ENCODE data around the gene TMEM255A.

DNA sequence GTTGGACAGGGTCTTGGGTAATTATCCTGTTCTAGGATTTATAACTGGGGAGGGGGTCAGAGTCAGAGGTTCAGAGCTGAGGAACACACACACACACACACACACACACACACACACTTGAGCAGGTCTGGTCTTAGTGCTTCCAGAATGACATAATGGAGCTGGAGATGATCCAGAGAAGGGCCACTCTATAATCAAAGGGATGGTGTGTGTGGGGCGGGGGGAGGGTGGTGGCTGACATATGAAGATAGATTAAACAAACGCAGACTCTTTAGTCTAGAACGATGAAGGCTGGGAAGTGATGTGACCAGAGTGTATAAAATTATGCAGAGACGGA, 434 bp upstream of the TMEM255A start:
- TF ChIP-seq BACH2 (CRISPR knock-in tag; IDR thresholded peaks at IDR 0.05; ENCODE audit: borderline replicate concordance) (no peak), ZNF565 (CRISPR knock-in tag; conservative IDR thresholded peaks at IDR 0.05; ENCODE audit: low read depth) (no peak), RARB (CRISPR knock-in tag; IDR thresholded peaks at IDR 0.05) (no peak), GLIS3 (CRISPR knock-in tag; IDR thresholded peaks at IDR 0.05) (no peak)
- TF ChIP-seq, protein P1, sequence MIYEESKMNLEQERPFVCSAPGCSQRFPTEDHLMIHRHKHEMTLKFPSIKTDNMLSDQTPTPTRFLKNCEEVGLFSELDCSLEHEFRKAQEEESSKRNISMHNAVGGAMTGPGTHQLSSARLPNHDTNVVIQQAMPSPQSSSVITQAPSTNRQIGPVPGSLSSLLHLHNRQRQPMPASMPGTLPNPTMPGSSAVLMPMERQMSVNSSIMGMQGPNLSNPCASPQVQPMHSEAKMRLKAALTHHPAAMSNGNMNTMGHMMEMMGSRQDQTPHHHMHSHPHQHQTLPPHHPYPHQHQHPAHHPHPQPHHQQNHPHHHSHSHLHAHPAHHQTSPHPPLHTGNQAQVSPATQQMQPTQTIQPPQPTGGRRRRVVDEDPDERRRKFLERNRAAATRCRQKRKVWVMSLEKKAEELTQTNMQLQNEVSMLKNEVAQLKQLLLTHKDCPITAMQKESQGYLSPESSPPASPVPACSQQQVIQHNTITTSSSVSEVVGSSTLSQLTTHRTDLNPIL (CRISPR knock-in tag; IDR thresholded peaks at IDR 0.05; ENCODE audit: low read depth): no peak

All from SK-N-SH treated with all-trans-retinoic acid at 6 μM for 48 hours (cell line).